K562 (cell line): ENCODE data around the gene PCOLCE2. TPM values are rescaled to one million over a fixed set of nuclear protein-coding genes. Genes with fewer than 3 reads are reported as not detected.

Experiments used
- ATAC-seq: fragments of 200-7000 bp; cut with Tn5 transposase; 3 replicates; pipeline ENCODE4 v1.9.1; 2020; ENCODE audit warnings: moderate library complexity
- BruUV-seq: library from RNA; stranded (reverse); fragments of 400-500 nt; replicated peaks from 2 replicates; lab custom pipeline; 2021; lab: Mats Ljungman, UMichigan
- CTCF ChIA-PET: fragments of 300-600 bp; formaldehyde crosslinking; extraction: SDS; loops from one replicate; lab custom pipeline; 2021; ENCODE audit warnings: low intra/inter-chr PET ratio; lab: Yijun Ruan, JAX
- POLR2A ChIA-PET: fragments of 300-600, 350-650 bp; sonication (Branson Sonifier 250); formaldehyde crosslinking; extraction: SDS; loops from one replicate; lab custom pipeline; 2021; ENCODE audit warnings: antibody characterized with exemption, inconsistent platforms; lab: Yijun Ruan, JAX
- DNase-seq, 4 experiments: peaks; one replicate each; pipeline versions ENCODE4 v3.0.0 to v3.0.0-alpha.2; 2011 to 2018; ENCODE audit warnings: low spot score in 3 of 4, mixed read lengths in 3 of 4; ENCODE audit errors: extremely low read depth in 1 of 4
- FAIRE-seq: peaks from 2 replicates; lab custom pipeline; 2011; peaks lifted over from hg19 to GRCh38; lab: Jason Lieb, UNC
- H2AFZ ChIP-seq: 2 replicates; pipeline ENCODE4 v1.6.0; 2011; ENCODE audit warnings: low read depth, low read length, control low read depth, inconsistent platforms
- H3K27ac ChIP-seq: fragments of 200-600 bp; 3 replicates; pipeline ENCODE4 v1.8.0; 2011; ENCODE audit warnings: low read depth, mild to moderate bottlenecking, control low read depth, inconsistent platforms, low read length, moderate library complexity, mixed read lengths; ENCODE audit errors: extremely low read depth
- H3K27me3 ChIP-seq, 2 experiments: fragments of 300-600 bp in 1 of 2; 2 replicates in 1 of 2; 3 replicates in 1 of 2; pipeline versions ENCODE4 v1.6.0 to v1.8.0; 2011; ENCODE audit warnings: inconsistent platforms in 2 of 2, low read length in 2 of 2, mild to moderate bottlenecking in 1 of 2, mixed read lengths in 1 of 2, moderate library complexity in 1 of 2; ENCODE audit not compliant: control insufficient read depth in 2 of 2, insufficient read depth in 2 of 2
- H3K36me3 ChIP-seq: fragments of 300-600 bp; 3 replicates; pipeline ENCODE4 v1.8.0; 2011; ENCODE audit warnings: mild to moderate bottlenecking, low read length, inconsistent platforms; ENCODE audit not compliant: control insufficient read depth, insufficient read depth
- H3K4me1 ChIP-seq, 2 experiments: fragments of 200-600 bp in 1 of 2; replicated peaks in 1 of 2; 2 replicates in 1 of 2; 3 replicates in 1 of 2; pipeline versions ENCODE4 v1.5.1 to v1.8.0; 2011; ENCODE audit warnings: inconsistent platforms in 2 of 2, low read length in 2 of 2, mild to moderate bottlenecking in 1 of 2, mixed read lengths in 1 of 2, moderate library complexity in 1 of 2; ENCODE audit not compliant: control insufficient read depth in 2 of 2, insufficient read depth in 2 of 2
- H3K4me2 ChIP-seq: 2 replicates; pipeline ENCODE4 v1.6.1; 2011; ENCODE audit warnings: low read length, control low read depth, inconsistent platforms, mixed read lengths; ENCODE audit not compliant: insufficient read depth
- H3K4me3 ChIP-seq: fragments of 200-600 bp; sonication (generic), shearing (Covaris generic); 2 replicates; pipeline ENCODE4 v1.5.1; 2016; ENCODE audit warnings: control low read depth, inconsistent platforms
- H3K79me2 ChIP-seq: fragments of 200-600 bp; 3 replicates; pipeline ENCODE4 v1.8.0; 2011; ENCODE audit warnings: low read length, inconsistent platforms; ENCODE audit not compliant: control insufficient read depth, insufficient read depth
- H3K9ac ChIP-seq, 2 experiments: 2 replicates each; pipeline versions ENCODE4 v1.6.0 to v1.6.1; 2011; ENCODE audit warnings: low read depth in 2 of 2, low read length in 2 of 2, control low read depth in 1 of 2, inconsistent platforms in 1 of 2, mild to moderate bottlenecking in 1 of 2, mixed read lengths in 1 of 2; ENCODE audit not compliant: insufficient read depth in 1 of 2
- H3K9me1 ChIP-seq: one replicate; pipeline ENCODE4 v1.6.0; 2011; ENCODE audit warnings: inconsistent platforms, mild to moderate bottlenecking, low read length, moderate library complexity; ENCODE audit not compliant: control insufficient read depth, insufficient read depth
- H3K9me3 ChIP-seq: replicated peaks from 2 replicates; pipeline ENCODE4 v1.5.1; 2011; ENCODE audit warnings: low read depth, low read length, inconsistent platforms; ENCODE audit not compliant: control insufficient read depth, insufficient read depth
- H4K20me1 ChIP-seq: replicated peaks from 2 replicates; pipeline ENCODE4 v1.6.1; 2011; ENCODE audit warnings: low read length, inconsistent platforms, mixed read lengths; ENCODE audit not compliant: control insufficient read depth, insufficient read depth
- AFF4 ChIP-seq: sonication (generic); formaldehyde crosslinking; IDR thresholded peaks from 2 replicates; pipeline ENCODE4 v1.8.0; 2023; ENCODE audit warnings: mild to moderate bottlenecking, missing genetic modification reagents
- CEBPB ChIP-seq: fragments of 450-650 bp; IDR thresholded peaks from 2 replicates; pipeline ENCODE4 v1.6.1; 2016; ENCODE audit warnings: missing genetic modification characterization, missing compliant biosample characterization
- SRF ChIP-seq, 2 experiments: fragments of 250-450, 450-650 bp in 1 of 2; sonication (Bioruptor Pico) in 1 of 2; sonication (generic) in 1 of 2; formaldehyde crosslinking; IDR thresholded peaks; 2 replicates each; pipeline versions ENCODE4 v1.5.0 to v1.5.1; 2020 to 2022; ENCODE audit warnings: mild to moderate bottlenecking in 1 of 2, missing genetic modification reagents in 1 of 2
- WGBS: fragments of 100-300 bp; shearing (Covaris generic); methylation state at CpG from one replicate; pipeline ENCODE4 v1.1.6; 2016; ENCODE audit warnings: low coverage, mixed read lengths; ENCODE audit not compliant: insufficient coverage; ENCODE audit errors: missing lambda C conversion rate; 5-methylcytosine and 5-hydroxymethylcytosine counted together
- in situ Hi-C: fragments of 300-500 bp; cut with MboI; formaldehyde crosslinking; loops from 4 replicates; pipeline ENCODE4 v1.15.0; 2018; ENCODE audit warnings: inconsistent platforms, mixed read lengths
- intact Hi-C: fragments of 100-400 bp; cut with micrococcal nuclease; formaldehyde crosslinking; loops from 2 replicates; pipeline ENCODE4 v1.14.2; 2022
- polyA plus RNA-seq, 8 experiments: library from polyadenylated mRNA; depleted of rRNA in 4 of 8; stranded (reverse) in 5 of 8; unstranded in 3 of 8; fragments of >200 nt; fragmentation: Nextera tagmentation in 2 of 8; fragmentation: Illumina TruSeq in 1 of 8; extraction: Ambion mirVana in 2 of 8; extraction: Trizol in 1 of 8; gene quantifications; 2 replicates each; pipeline versions ENCODE4 v1.2.1 to v1.2.3, GENCODE V29; 2011 to 2014; ENCODE audit warnings: inconsistent platforms in 1 of 8, missing spikeins in 1 of 8
- total RNA-seq, 7 experiments: library from RNA; depleted of rRNA in 6 of 7; stranded (reverse); fragments of >200 nt in 6 of 7; fragmentation: Illumina TruSeq in 2 of 7; extraction: Trizol in 2 of 7; gene quantifications; 2 replicates each; pipeline versions ENCODE4 v1.2.1 to v1.2.3, GENCODE V29; 2011 to 2021; ENCODE audit warnings: low replicate concordance in 1 of 7

PCOLCE2 gene
- total and polyA plus RNA-seq, 9 of the 15 experiments (the other 6 are each of a cell fraction or from before 2014, with no cell fraction given) = 0.18 to 1.2 (median 0.65) TPM

GRCh38 chr3:142863930-142864920, 24.7 kb downstream of the PCOLCE2 start:
- Histone ChIP-seq H3K4me2 (no peak overlapping the region), H3K9ac (no peak overlapping the region), H3K36me3 (no peaks in the 10 kb centered on the region), H3K9me1 (no peaks in the 10 kb centered on the region), H3K27me3 (peaks cover 0 to 7% of the 10 kb centered on the region in 2 experiments; a peak in 1 of 5 replicates), H3K9me3 (no peaks in the 10 kb centered on the region), H3K4me3 (no peak overlapping the region), H3K4me1 (no peaks in the 10 kb centered on the region), H2AFZ (0 out of 2 replicates have a peak overlapping the region, but pooled peaks have one; percentile 29), H3K79me2 (no peaks in the 10 kb centered on the region), H3K27ac (no peak overlapping the region), H4K20me1 (no peaks in the 10 kb centered on the region)
- FAIRE-seq (no peak), DNase-seq (no peak), ATAC-seq (no peak)
- in situ Hi-C loops (no loop called here), intact Hi-C loops (no loop called here)
- WGBS = 17% methylated on average over 8 of the region's 8 CpGs
- no TSS peak for BruUV-seq
- TF ChIP-seq SRF (CRISPR knock-in tag; IDR thresholded peaks at IDR 0.05) (0 out of 4 replicates have a peak, but pooled peaks of 1 of the 2 experiments have one; percentile 35), AFF4 (CRISPR knock-in tag) (no peak), CEBPB (peak; percentile 44)
- CTCF ChIA-PET = no interaction called here
- POLR2A ChIA-PET = interaction anchor here (1.3 kb wide), 1 partner anchor 11 kb away, joined by 5 read pairs; no protein-coding TSS in a partner anchor
